ENCODE results near the gene ARHGEF17.

GRCh38 chr11:73306977-73307322 lies 1.1 kb upstream of the ARHGEF17 start:
- TF ChIP-seq CTCF (optimal IDR thresholded peaks at IDR 0.05 in 1 of 3, IDR thresholded peaks at IDR 0.05 in 1 of 3, conservative IDR thresholded peaks at IDR 0.05 in 1 of 3; ENCODE audit: extremely low read depth in 1 of 3, insufficient read depth in 2 of 3, low read length in 3 of 3) (no peak), EZH2 (IDR thresholded peaks at IDR 0.05; ENCODE audit: low read length) (no peak)

Measured in keratinocyte (primary cell).